Measurements from ENCODE around the gene SLC6A20.

The SLC6A20 gene

DNA sequence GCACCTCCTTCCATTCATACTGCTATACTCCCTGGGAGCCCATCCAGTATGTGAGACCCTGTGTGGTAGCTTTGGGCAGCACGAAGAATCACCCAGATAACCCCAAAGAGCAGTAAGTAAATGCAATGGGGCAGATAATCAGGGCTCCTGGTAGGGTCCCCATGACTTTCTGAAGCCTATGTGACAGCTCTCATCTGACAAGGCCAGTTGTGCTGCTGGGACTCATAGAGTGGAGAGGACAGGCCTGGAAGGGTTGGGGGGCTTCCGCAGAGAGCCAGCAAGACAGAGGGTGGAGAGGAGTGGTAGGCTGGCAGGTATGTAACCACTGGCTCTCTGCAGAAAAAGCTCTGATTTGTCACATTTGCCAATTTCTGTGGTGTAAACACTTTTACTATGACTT lies 3.2 kb upstream of the SLC6A20 start:
- no peak for DNase-seq

DNA sequence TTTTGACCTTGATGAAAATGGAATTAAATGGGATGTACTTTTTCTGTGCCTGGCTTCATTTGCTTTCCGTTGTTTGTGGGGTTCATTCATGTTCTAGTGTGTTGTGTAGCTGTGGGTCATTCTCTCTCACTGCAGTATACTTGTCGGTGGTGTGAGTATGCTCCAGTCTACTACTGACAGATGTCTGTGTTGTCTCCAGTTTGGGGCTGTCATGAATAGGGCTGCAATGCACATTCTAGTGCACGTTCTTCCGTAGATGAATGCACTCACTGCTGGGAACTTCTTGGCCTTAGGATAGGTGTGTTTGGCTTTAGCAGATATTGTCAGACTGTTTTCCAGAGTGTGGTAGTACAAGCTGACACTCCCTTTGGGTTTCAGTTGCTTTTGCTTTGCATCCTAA lies 1.7 kb upstream of the SLC6A20 start:
- DNase-seq = no peak

DNA sequence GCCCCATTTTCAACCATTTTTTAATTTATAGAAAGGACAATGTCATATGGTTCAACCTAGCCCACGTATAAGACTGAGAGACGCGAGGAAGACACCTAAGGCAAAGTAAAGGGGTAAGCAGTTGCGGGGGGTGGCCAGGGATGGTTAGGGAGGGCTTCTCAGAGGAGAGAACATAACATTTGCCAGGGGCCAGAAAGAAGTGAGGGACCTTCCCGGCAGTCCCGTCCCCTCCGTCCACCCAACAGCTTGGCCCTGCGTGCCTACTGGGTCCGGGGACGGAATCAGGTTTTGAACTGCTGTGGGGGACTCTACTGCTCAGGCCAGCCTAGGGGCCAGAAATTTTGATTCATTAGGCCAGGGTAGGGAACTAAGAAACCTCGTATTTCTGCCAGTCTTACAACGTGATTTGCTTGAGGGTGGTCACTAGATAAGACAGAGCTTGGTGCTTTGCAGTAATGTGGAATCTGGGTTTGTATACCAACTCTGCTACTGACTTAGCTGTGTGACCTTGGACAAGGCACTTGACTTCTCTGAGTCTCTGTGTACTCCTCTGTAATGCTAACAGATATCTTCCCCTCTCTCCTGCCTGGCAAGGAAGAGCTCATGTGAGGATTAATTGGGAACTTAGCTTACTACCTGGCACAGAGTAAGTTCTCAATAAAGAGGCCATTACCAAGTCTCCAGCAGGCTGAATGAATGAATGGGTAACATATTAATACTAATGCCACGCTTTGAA lies 734 bp upstream of the SLC6A20 start:
- DNase-seq = no peak

- DNase-seq = no peak
Measured at GRCh38 chr3:45795509-45795881, 841 bp downstream of the SLC6A20 start.

GRCh38 chr3:45794660-45795059 lies 1.7 kb downstream of the SLC6A20 start:
- no peak for DNase-seq

DNA sequence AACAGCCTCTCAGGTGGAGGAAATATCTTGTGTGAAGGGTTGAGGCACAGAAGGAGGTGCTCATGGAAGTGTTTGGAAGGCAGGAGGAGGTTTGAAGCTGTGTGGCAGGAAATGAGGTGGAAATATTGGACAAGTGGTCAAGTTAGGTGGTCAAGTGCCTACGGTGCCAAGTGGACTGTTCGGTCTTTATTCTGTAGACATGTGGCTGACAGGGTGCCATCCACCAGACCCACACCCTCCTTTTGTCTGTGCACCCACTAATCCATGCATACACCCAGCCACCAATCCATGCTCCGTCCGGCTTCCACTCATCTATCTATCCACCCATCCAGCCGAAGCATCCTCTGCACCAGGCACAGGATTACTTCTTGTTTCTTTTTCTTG lies 2.2 kb downstream of the SLC6A20 start:
- DNase-seq = no peak

- no peak for DNase-seq
Measured at GRCh38 chr3:45793482-45794176, 2.7 kb downstream of the SLC6A20 start.

DNA sequence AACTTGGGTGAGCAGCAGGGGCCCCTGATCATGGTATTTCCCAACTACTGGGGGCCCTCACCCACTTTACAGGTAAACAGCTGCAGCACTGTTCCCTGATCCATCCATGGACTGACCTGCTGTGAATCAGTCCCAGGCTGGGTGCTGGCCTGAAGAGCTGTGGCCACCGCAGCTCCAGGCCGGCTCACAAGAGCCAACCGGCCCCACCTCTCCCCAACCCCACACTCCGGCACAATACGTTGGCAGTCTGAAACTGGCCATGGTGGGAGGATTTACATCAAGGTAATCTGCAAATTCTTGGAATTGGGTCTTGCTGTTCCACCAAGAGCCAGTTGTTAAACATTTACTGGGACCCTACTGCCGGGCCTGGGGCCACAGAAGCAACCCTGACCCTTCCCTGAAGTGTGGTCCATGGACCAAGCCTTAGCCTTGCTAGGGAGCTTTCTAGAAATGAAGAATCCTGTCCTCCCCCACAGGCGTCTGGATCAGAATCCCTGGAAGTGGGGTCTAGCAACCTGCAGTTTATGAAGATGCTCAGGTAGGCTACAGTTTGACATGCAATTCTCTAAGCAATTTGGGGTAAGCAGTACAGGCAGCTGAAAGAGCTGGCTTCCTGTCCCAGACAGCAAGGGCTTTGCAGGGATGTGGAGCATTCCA lies 3.7 kb downstream of the SLC6A20 start:
- DNase-seq = no peak

GRCh38 chr3:45792036-45792435 lies 4.3 kb downstream of the SLC6A20 start:
- no peak for DNase-seq

GRCh38 chr3:45790596-45790995 lies 5.7 kb downstream of the SLC6A20 start:
- DNase-seq = no peak

DNA sequence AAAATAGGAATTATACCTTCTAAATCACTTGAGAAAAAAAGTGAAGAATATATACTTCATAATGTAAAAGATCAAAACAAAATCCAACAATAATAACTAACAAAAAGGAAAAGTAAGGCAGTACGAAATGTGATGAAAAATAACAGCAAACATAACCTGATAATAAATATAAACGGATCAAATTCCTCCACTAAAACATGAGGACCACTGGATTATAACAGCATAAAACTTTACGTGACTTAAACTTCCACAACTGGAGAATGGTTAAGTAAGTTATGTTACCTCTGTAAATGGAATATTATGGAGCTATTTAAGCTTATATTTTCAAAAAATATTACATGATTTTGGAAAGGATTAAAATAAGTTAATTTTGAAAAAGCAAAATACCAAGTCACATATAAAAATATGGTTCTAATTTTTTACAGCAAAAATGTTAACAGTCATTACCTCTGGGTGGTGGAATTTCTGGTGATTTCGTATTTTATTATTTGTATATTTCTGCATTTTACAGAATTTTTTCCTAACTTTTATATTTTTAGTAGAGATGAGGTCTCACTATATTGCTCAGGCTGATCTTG lies 7.0 kb downstream of the SLC6A20 start:
- DNase-seq = no peak

DNA sequence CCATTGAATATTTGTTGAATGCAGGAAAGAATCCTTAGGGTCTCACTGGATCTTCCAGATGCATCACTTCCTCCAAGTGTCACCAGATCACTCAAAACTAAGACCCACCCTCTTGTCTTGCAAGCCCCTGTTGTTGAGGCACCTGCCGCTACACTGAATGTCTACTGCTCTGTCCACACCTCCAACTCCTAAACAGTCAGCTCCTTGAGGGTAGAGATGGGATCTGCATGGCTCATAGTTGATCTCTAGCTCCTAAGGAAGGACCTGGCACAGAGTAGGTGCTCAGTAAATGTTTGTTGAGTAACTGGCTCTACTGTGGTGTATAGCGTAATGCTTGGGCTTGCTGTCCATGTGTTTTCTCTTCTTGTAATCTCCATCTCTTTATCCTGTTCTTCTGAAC lies 8.8 kb downstream of the SLC6A20 start:
- no peak for DNase-seq

GRCh38 chr3:45786801-45787495 lies 9.4 kb downstream of the SLC6A20 start:
- no peak for DNase-seq

- DNase-seq = no peak
Measured at GRCh38 chr3:45785605-45786150, 10.7 kb downstream of the SLC6A20 start.

DNA sequence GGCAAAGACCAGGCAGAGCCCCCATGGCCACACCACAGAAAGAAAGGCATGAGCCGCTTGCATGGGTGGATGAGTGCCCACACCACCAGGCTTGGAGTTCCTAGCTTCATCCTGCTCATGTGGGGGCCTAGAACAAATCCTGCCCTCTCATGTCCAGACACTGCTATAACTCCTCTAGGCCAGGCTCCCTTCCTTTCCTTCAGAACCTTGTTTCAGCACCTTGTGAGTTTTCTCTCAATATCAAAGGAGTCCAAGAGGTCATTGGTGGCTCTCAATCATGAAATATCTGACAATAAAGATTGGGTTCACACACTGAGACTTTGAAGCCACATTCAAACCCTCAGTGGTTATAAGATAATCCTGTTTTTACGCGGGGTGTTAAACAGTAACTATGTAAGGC lies 12.7 kb downstream of the SLC6A20 start:
- DNase-seq = no peak

DNA sequence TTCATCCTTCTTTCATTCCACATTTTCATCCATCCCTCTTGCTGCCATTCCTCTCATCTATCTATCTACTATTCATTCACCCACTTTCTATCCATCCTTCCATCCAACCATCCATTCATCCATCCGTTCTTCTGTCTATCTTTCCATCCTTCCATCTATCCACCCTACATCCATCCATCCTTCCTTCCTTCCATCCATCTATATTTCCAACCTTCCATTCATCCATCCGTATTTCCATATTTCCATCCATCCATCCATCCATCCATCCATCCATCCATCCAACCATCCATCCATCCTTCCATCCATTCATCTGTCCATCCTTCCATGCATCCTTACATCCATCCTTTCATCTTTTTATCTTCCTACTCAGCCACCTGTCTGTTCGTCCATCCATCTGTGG lies 14.0 kb downstream of the SLC6A20 start:
- DNase-seq = no peak

DNA sequence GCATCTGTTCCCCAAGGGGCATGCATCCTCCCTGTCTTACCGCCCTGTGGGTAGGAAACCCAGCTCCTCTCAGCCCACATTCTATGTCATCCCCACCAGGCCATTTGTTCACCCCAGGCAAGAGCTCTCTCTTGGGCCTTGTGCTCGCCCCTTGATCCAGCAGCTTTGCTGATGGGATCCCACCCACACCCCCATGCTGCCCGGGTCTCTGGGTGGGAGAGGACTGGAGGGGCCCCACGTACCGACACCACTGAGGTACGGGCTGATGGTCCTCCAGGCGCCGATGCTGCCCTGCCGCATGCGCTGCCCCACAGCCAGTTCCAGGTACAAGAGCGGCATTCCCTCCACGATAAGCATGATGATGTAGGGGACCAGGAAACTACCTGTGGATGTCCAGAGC lies 14.5 kb downstream of the SLC6A20 start:
- DNase-seq = no peak

DNA sequence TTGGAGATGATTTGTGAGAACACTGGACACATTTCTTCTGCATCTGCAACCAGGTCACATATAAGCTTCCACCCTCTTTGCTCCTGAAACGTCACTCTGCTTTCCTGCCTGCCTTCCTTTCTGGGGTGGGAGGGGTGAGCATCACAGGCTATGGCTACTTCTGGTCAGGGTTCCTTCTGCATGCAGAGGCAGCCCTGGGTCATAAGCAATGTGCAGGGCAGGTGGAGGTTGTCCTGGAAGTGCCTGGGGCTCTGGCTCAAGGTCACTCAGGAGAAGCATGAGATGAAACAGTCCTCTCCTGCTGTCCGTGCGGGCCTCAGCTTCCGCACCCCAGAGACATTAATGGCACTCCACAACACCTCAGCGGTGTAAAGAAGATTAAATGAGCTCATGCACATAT lies 15.1 kb downstream of the SLC6A20 start:
- no peak for DNase-seq

DNA sequence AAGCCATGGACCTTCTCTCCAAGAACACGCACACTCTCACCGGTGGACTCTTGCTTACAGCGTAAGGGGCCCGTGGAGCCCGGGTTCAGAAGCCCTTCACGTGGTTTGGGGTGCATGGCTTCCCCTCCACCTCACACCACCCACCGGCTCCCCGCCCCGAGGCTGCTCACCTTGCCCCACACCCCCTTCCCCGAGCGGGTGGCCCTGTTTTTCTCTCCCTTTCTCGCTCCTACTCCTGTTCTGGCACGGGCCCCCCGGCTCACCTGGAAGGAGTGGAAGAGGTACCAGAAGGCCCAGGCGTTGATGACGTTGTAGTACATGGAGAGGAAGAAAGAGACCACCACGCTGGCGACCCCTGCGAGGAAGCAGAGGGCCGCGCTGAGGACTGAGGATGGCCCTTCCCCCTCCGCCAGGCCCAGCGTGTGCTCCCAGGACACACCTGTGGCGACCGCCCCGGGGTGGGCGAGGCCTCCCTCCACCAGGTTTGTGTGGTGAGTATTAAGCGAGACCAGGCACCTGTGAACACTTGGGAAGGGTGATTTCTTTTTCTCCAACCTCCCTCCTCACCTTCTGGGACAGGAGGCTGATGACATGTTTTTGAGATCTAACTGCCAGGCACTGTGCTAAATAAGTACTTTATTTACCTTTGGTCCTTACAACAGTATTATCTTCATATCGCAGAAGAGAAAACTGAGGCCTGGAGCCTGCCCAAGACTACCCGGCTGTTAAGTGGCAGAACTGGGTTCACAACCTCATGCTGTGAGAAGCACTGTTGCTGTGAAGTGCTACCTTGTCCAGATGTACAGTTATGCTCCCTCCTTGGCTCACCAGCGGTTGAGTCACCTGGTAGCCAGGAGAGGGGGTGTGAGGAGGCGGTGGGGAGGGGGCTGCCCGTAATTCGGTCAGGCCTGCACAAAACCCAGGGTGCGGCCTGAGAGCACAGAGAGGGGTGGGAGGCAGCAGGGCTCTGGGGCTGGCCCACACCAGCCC lies 16.3 kb downstream of the SLC6A20 start:
- DNase-seq = no peak

DNA sequence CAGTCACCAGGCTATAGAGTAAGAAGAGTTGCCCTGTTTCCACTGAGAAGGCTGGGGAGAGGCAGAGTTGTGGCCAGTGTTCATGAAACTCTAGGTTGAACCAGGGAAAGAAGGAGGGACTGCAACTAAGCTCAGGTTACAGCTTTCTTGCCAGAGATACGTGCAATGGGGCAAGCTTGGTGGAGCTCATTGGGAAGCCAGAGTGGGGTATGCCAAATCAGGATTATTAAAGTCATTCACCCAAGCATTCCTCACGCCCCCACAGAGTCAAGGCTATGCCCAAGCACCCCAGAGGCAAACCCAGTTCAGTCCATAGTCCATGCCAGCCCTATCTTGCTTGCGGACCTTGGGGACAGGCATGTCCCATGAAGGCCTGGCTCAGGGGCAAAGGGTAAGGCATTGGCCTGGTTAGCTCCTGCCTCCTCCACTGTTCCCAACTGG lies 17.6 kb downstream of the SLC6A20 start:
- no peak for DNase-seq

GRCh38 chr3:45777746-45778386 lies 18.5 kb downstream of the SLC6A20 start:
- DNase-seq = no peak

All from fibroblast of skin of scalp (primary cell).